ENCODE data around the gene TLE3.

- TF ChIP-seq, protein P1, sequence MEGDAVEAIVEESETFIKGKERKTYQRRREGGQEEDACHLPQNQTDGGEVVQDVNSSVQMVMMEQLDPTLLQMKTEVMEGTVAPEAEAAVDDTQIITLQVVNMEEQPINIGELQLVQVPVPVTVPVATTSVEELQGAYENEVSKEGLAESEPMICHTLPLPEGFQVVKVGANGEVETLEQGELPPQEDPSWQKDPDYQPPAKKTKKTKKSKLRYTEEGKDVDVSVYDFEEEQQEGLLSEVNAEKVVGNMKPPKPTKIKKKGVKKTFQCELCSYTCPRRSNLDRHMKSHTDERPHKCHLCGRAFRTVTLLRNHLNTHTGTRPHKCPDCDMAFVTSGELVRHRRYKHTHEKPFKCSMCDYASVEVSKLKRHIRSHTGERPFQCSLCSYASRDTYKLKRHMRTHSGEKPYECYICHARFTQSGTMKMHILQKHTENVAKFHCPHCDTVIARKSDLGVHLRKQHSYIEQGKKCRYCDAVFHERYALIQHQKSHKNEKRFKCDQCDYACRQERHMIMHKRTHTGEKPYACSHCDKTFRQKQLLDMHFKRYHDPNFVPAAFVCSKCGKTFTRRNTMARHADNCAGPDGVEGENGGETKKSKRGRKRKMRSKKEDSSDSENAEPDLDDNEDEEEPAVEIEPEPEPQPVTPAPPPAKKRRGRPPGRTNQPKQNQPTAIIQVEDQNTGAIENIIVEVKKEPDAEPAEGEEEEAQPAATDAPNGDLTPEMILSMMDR (IDR thresholded peaks at IDR 0.05): no peak
- no peak for TF ChIP-seq EP300 (IDR thresholded peaks at IDR 0.05)
- no peak for TF ChIP-seq POLR2A (IDR thresholded peaks at IDR 0.05)
Observed at GRCh38 chr15:70001859-70002258, 95.9 kb downstream of the TLE3 start.
